CD4-positive, alpha-beta T cell treated with Interleukin-6 at 100 ng/mL for 8 hours (primary cell): ENCODE results near the gene DMBX1.

ENCODE experiments used
- DNase-seq: peaks from one replicate; pipeline ENCODE4 v3.0.0-alpha.2; 2020; ENCODE audit warnings: mixed read lengths, low spot score

The DMBX1 gene

DNA sequence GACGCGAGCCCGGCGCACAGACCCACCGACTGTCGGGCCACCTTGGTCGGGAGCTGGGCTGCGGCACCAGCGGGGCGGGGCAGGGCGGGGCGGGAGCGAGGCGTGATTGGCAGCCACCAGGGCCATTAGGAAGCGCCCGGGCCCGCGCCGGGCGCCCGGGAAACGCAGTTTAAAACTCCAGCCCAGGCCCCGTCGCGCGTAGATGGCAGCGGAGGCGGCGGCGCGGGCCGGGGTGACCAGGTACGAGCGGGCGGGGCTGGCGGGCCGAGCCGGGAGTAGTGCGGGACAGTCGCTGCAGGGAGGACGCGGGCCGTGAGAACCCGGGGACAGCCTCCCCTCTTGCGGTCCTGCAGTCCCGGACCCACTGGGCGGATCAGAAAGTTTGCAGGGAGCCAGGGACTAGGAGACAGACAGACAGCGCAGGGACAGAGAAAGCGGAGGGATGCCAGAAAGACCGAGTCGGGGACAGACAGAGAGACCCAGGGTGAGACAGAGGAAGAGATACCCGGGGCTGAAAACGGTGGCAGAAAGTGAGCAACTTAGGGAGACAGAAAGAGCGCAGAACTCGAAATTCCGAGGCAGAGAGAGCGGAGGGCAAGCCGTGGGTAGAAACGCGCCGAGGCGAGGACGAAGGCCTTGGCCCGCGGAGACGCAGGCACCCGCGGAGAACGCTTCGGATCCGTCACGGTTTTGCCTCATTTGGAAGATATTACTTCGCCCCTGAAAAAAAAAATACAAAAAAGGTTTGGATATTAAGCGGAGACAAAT is at the start of gene DMBX1:
Gene DMBX1 (plus strand): TSS at position 199 of the 768 bp plus-strand sequence. CDS start 17,175 bp downstream, outside the sequence.
- no peak for DNase-seq

GRCh38 chr1:46440478-46440877 is 49.2 kb upstream of the DMBX1 start:
- DNase-seq, result no peak

GRCh38 chr1:46442317-46443161 is 47.1 kb upstream of the DMBX1 start:
- DNase-seq, result peak; percentile 60

DNA sequence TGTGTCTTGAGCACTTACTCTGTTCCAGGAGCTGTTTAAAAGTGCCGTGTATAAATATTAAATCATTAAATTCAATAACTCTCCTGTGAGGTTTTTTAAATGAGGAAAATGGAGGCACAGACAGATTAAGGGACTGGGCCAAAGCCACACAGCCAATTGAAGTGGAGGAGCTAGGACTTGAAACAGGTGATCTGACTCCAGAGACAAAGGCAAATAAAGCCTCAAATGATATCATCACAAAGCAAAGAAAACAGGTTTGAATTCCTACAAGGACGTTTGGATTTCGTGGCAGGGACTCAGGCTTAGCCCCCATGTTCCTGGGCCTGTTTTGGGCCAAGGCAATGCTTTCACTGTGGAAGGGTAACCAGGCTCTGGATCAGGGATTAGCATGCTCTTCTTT is 45.2 kb upstream of the DMBX1 start:
- no peak for DNase-seq

- DNase-seq, result no peak
Observed at GRCh38 chr1:46445773-46446256, 43.8 kb upstream of the DMBX1 start.

DNA sequence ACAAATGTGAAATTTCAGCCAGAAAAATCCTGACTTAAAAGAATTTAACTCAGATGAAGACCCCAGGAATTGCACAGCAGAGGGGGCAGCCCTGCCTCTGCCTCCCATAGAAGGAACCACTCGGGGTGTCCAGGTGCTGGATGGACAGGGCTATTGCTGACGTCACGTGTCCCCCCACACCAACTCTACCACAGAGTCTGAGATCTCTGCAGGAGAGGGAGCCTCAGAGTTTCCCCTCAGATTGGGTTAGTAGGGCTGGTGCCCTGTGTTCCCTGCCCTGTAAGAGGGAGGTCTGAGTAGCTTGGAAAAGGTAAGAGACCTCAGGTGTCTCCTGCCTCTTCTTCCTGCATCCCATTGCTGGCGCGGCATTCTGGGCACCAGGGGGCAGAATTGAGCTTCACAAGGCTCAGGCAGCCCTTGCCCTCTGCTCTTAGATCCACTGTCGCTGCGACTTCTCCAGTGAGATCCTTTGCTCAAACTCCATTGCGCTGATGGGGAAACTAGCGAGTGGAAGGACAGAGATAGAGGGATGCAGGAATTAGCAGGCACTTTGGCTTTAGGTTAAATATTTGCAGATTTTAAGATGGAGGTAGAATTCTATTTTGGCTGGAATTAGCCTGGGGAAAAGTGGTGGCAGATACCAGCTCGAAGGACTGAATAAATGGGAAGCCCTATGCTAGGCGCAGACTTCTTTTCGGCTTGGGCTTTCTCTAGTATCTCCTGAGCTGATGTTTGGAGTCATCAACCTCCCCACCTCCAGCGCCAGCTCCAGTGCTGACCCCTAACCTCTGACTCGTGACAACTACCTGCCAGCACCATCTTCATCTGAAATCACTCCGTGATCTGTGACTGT is 42.8 kb upstream of the DMBX1 start:
- DNase-seq, result peak; percentile 61

- no peak for DNase-seq
Observed at GRCh38 chr1:46447499-46448108, 42.0 kb upstream of the DMBX1 start.

GRCh38 chr1:46448109-46448911 is 41.3 kb upstream of the DMBX1 start:
- no peak for DNase-seq

GRCh38 chr1:46449223-46450159 is 40.1 kb upstream of the DMBX1 start:
- no peak for DNase-seq

GRCh38 chr1:46450160-46450517 is 39.5 kb upstream of the DMBX1 start:
- DNase-seq, result no peak

- no peak for DNase-seq
Observed at GRCh38 chr1:46451948-46452930, 37.4 kb upstream of the DMBX1 start.

DNA sequence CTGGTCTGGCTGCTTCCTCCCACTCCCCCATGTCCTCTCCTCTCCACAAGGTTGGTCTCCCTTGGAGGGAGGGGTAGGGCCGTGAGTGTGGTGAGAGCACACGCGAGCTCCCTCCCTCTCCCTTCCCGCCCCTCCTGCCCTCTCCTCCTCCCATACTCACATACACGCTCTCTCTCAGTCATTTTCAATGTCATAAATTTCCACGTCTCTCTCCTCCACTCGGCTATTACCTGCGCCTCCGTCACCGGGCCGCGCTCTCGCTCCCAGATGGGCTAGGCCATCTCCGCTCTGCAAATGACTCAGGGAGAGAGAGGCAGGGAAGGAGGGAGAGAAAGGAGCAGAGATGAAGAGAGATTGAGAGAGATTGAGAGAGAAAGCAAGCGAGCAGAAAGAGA is 36.7 kb upstream of the DMBX1 start:
- DNase-seq, result no peak

DNA sequence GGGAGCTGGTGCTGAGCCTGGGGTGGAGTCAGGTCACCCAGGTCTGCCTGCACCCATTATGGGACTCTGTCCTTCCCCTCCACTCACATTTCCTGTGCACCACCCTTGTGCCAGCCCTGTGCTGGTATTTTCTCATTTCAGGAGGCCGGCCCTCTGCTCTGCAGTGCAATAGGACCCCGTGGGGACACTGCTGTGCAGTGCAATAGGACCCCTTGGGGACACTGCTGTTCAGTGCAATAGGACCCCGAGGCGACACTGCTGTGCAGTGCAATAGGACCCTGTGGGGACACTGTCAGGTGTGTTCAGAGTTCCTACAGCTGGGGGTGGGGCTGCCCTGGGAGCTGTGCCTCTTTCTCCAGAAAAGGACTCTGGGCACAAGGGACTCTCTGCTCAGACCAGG is 36.2 kb upstream of the DMBX1 start:
- no peak for DNase-seq

DNA sequence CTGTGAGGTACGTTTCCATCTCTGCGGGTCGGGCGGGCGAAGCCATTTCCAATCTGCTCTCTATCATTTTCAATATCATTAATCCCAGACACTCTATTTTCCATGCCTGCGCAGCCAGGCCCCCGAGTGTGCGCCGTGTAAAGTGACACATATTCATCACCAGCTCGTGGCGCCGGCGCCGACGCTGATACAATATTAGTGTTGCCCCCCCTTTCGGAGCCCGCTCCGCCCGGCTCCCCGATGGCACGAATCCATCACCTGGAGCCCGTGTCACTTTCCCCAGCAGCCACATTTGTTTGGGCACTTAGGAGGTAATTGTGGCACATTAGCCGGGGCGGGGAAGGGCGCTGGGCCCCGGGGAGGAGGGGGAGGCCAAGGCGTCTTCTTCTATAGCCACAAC is 33.7 kb upstream of the DMBX1 start:
- DNase-seq, result no peak

GRCh38 chr1:46456411-46456963 is 33.1 kb upstream of the DMBX1 start:
- DNase-seq, result no peak

- DNase-seq, result no peak
Observed at GRCh38 chr1:46457178-46457577, 32.5 kb upstream of the DMBX1 start.

- no peak for DNase-seq
Observed at GRCh38 chr1:46458190-46458589, 31.4 kb upstream of the DMBX1 start.

- no peak for DNase-seq
Observed at GRCh38 chr1:46458846-46459245, 30.8 kb upstream of the DMBX1 start.
